Fibroblast of the aortic adventitia (primary cell): ENCODE measurements around the gene BCAM. TPM values are rescaled to one million over a fixed set of nuclear protein-coding genes. Genes with fewer than 3 reads are reported as not detected.
"Not testable (repeated sequence)": the region's sequence is repeated elsewhere in the genome, so short reads cannot be mapped to it uniquely, and the experiment has no call there.

Experiments
- DNase-seq: peaks from one replicate; pipeline ENCODE4 v3.0.0-alpha.2; 2010; ENCODE audit warnings: low read depth
- H3K4me3 ChIP-seq: 2 replicates; pipeline ENCODE4 v1.5.1; 2011; ENCODE audit warnings: low read depth, mild to moderate bottlenecking, control low read depth, low read length, moderate library complexity
- total RNA-seq: library from RNA; depleted of rRNA; stranded (reverse); fragments of >200 nt; gene quantifications from 2 replicates; pipeline ENCODE4 v1.2.3, GENCODE V29; 2012; ENCODE audit warnings: low replicate concordance
- TF ChIP-seq, protein P1 (sequence below): IDR thresholded peaks from 2 replicates; pipeline ENCODE4 v1.5.1; 2011; ENCODE audit warnings: mild to moderate bottlenecking, low read length, control low read depth, inconsistent platforms; ENCODE audit not compliant: insufficient read depth

BCAM gene
- total RNA-seq, 1 donor = 5.9 TPM

DNA sequence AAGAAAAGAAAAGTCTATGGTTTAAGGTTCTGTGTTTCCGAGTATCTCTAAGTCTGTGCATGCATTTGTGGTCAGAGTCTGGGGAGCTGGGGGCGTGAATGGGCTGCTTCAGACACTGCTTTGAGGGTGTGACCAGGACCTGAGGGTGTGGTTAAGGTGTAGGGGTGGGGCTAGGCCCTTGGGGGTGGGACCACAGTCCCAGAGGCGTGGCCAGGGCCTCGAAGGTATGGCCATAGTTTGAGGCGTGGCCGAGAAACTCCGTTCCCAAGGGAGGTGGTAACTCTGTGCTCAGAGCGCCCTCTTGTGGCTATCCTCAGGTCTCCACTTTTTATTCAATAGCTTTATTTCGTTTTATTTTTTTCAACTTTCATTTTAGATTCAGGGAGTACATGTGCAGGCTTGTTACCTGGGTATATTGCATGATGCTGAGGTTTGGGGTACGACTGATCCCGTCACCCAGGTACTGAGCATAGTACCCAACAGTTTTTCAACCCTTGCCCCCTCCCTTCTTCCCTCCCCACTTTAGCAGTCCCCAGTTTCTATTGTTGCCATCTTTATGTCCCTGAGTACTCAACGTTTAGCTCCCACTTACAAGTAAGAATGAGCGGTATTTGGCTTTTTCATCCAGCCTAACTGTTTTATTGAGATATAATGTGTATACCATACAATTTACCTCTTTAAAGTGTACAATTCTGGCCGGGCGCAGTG lies 38.2 kb upstream of the BCAM start:
- TF ChIP-seq, protein P1, sequence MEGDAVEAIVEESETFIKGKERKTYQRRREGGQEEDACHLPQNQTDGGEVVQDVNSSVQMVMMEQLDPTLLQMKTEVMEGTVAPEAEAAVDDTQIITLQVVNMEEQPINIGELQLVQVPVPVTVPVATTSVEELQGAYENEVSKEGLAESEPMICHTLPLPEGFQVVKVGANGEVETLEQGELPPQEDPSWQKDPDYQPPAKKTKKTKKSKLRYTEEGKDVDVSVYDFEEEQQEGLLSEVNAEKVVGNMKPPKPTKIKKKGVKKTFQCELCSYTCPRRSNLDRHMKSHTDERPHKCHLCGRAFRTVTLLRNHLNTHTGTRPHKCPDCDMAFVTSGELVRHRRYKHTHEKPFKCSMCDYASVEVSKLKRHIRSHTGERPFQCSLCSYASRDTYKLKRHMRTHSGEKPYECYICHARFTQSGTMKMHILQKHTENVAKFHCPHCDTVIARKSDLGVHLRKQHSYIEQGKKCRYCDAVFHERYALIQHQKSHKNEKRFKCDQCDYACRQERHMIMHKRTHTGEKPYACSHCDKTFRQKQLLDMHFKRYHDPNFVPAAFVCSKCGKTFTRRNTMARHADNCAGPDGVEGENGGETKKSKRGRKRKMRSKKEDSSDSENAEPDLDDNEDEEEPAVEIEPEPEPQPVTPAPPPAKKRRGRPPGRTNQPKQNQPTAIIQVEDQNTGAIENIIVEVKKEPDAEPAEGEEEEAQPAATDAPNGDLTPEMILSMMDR = peak; percentile 75
- peak; percentile 94 for DNase-seq
- H3K4me3 ChIP-seq = no peak overlapping the region

DNA sequence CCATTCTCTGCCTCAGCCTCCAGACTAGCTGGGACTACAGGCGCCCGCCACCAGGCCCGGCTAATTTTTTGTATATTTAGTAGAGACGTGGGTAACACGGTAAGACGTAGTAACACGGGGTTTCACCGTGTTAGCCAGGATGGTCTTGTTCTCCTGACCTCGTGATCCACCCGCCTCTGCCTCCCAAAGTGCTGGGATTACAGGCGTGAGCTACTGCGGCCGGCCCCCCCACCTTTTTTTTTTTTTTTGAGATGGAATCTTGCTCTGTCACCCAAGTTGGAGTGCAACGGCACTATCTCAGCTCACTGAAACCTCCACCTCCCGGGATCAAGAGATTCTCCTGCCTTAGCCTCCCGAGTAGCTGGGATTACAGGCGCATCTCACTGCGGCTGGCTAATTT lies 36.8 kb upstream of the BCAM start:
- not testable (repeated sequence) for DNase-seq, H3K4me3 ChIP-seq

DNA sequence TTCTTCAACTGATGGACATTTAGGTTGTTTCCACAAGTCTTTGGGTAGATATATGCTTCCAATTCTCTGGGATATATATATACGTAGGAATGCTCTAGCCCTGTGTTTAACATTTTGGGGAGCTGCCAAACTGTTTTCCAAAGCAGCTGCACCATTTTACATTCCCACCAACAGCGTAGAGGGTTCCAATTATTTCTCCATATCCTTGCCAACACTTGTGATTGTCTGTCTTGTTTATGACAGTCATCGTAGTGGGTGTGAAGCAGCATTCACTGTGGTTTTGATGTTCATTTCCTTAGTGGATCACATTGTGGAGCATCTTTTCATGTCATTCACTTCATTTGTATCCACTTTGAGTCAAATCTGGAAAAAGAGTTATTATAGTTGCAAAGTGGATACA lies 35.9 kb upstream of the BCAM start:
- H3K4me3 ChIP-seq = no peak overlapping the region
- TF ChIP-seq, protein P1 = no peak
- no peak for DNase-seq

DNA sequence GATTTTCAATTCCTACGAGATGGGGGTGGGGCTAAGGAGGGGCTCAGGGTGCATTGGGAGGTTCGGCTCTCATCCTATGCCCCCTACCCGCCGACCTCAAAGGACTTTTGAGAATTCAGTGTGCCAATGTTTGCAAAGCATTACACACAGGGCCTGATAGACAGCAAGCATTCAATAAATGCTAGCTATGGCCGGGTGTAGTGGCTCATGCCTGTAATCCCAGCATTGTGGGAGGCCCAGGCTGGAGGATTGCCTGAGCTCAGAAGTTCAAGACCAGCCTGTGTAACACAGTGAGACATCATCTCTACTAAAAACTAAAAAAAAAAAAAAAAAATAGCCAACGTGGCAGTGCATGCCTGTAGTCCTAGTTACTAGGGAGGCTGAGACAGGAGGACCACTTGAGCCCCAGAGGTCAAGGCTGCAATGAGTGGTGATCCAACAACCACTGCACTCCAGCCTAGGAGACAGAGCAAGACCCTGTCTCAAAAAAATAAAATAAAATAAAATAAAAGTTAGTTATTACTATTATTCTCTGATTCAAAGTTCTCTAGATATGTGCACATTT lies 33.1 kb upstream of the BCAM start:
- TF ChIP-seq, protein P1 = no peak
- no peak overlapping the region for H3K4me3 ChIP-seq
- no peak for DNase-seq

DNA sequence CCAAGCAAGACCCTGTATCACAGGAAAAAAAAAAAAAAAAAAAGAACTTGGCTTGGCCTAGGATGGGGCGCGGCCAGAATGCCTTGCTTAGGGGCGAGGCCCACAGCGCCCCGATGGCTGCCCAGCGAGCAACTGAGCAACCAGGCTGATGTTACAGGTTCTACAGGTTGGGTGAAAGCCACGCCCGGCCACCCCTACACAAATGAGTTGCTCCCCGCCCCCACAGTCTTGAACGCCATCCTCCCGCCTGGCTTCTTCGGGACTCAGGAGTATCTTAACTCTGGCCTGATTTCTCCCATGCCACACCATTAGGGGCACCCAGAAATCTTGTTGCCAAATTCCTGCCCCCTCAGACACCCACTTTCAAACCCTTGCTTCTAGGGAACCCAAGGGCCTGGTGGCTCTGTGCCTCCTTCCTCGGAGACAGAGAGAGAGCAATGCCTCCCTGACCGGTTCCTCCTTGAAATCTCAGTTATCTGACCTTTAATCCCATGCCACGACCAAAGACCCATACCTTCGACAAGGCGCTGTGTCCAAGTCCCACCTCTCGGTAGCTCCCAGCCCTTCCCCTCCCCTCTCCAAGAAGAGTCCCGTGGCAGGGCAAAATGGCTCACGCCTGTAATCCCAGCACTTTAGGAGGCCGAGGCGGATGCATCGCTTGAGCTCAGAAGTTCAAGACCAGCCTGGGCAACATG lies 32.4 kb upstream of the BCAM start:
- no peak overlapping the region for H3K4me3 ChIP-seq
- no peak for DNase-seq
- TF ChIP-seq, protein P1 = no peak

DNA sequence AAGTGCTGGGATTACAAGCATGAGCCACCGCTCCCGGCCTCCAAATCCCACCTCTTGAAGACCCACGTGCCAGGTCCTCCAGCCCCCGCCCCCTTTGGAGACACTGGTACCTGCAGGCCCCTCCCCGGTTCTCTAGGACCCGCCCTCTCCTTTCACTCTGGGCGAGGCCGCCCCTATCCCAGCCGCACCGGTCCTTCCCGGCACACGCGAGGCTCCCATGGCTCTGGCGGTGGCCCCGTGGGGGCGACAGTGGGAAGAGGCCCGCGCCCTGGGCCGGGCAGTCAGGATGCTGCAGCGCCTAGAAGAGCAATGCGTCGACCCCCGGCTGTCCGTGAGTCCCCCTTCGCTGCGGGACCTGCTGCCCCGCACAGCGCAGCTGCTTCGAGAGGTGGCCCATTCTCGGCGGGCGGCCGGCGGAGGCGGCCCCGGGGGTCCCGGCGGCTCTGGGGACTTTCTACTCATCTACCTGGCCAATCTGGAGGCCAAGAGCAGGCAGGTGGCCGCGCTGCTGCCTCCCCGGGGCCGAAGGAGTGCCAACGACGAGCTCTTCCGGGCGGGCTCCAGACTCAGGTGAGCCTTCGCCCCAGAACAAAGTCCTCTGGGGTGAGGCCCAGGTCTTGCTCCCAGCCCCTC lies 31.1 kb upstream of the BCAM start, which contains the start of gene CBLC:
Gene CBLC, plus strand, starts transcription at position 176 of the 633 bp plus-strand sequence. Its CDS starts 42 bp downstream, at position 218.
- no peak for DNase-seq
- no peak within 1 kb of the TSS for H3K4me3 ChIP-seq

More for the DNA sequence above, 31.1 kb upstream of the BCAM start, which contains the start of gene CBLC:
- TF ChIP-seq, protein P1 = no peak
